LNCaP clone FGC (cell line): ENCODE data around the gene ZBTB24.
A peak's percentile ranks its signal among the peaks of the same experiment; 100 is the strongest.

ENCODE experiments used
- DNase-seq: peaks from one replicate; pipeline ENCODE4 v3.0.0-alpha.2; 2011; ENCODE audit warnings: low read depth
- H3K4me3 ChIP-seq: 2 replicates; pipeline ENCODE4 v1.5.1; 2011; ENCODE audit warnings: mild to moderate bottlenecking, low read depth, low read length, control low read depth
- CTCF ChIP-seq: IDR thresholded peaks from 2 replicates; pipeline ENCODE4 v1.5.1; 2012; ENCODE audit warnings: mild to moderate bottlenecking; ENCODE audit not compliant: control insufficient read depth, insufficient read depth; ENCODE audit errors: extremely low read depth

The ZBTB24 gene

GRCh38 chr6:109482905-109483734, at the start of gene ZBTB24:
Gene ZBTB24, minus strand, starts transcription at chr6:109483219. Its CDS starts 1,193 bp downstream, at chr6:109482026.
- H3K4me3 ChIP-seq, result peak within 1 kb of the TSS; percentile 73
- TF ChIP-seq CTCF, result no peak
- DNase-seq, result no peak

- H3K4me3 ChIP-seq, result no peak overlapping the region
- no peak for DNase-seq
- TF ChIP-seq CTCF, result no peak
Observed at GRCh38 chr6:109531446-109531845, 48.4 kb upstream of the ZBTB24 start.

GRCh38 chr6:109527989-109528388, 45.0 kb upstream of the ZBTB24 start:
- no peak for TF ChIP-seq CTCF
- no peak overlapping the region for H3K4me3 ChIP-seq
- no peak for DNase-seq

GRCh38 chr6:109526905-109527628, 44.0 kb upstream of the ZBTB24 start:
- peak; percentile 46 for DNase-seq
- H3K4me3 ChIP-seq, result no peak overlapping the region
- peak; percentile 82 for TF ChIP-seq CTCF

GRCh38 chr6:109524129-109524528, 41.1 kb upstream of the ZBTB24 start:
- no peak overlapping the region for H3K4me3 ChIP-seq
- TF ChIP-seq CTCF, result no peak
- no peak for DNase-seq

GRCh38 chr6:109523478-109523877, 40.5 kb upstream of the ZBTB24 start:
- DNase-seq, result no peak
- no peak overlapping the region for H3K4me3 ChIP-seq
- TF ChIP-seq CTCF, result no peak
